H1 (cell line): ENCODE data around the gene ZSWIM6. TPM values are rescaled to one million over a fixed set of nuclear protein-coding genes. Genes with fewer than 3 reads are reported as not detected.

Experiments used
- CTCF ChIA-PET: fragments of 300-600 bp; sonication (Branson Sonifier 250); formaldehyde crosslinking; loops from one replicate; lab custom pipeline; 2021; ENCODE audit not compliant: partially characterized antibody; lab: Charles Lee
- POLR2A ChIA-PET: fragments of 300-600 bp; sonication (Branson Sonifier 250); formaldehyde crosslinking; loops from one replicate; lab custom pipeline; 2021; ENCODE audit warnings: inconsistent platforms; ENCODE audit not compliant: partially characterized antibody; lab: Charles Lee
- DNase-seq, 2 experiments: peaks; one replicate each; pipeline versions ENCODE4 v3.0.0 to v3.0.0-alpha.2; 2010 to 2022; ENCODE audit warnings: low spot score in 2 of 2, low read depth in 1 of 2, mixed read lengths in 1 of 2
- FAIRE-seq: peaks from 2 replicates; lab custom pipeline; 2011; peaks lifted over from hg19 to GRCh38; lab: Jason Lieb, UNC
- H2AFZ ChIP-seq: 2 replicates; pipeline ENCODE4 v1.8.1; 2012; ENCODE audit warnings: low read length, inconsistent platforms
- H2AK5ac ChIP-seq: 2 replicates; pipeline ENCODE4 v1.6.1; 2013; ENCODE audit warnings: low read depth, low read length
- H2BK120ac ChIP-seq: replicated peaks from 2 replicates; pipeline ENCODE3; 2013; ENCODE audit warnings: low read depth, low read length, inconsistent platforms
- H2BK12ac ChIP-seq: 2 replicates; pipeline ENCODE4 v1.6.1; 2013; ENCODE audit warnings: low read depth, low read length
- H2BK15ac ChIP-seq: 2 replicates; pipeline ENCODE4 v1.6.1; 2013; ENCODE audit warnings: low read length
- H2BK20ac ChIP-seq: 2 replicates; pipeline ENCODE4 v1.6.1; 2013; ENCODE audit warnings: low read length
- H2BK5ac ChIP-seq: 2 replicates; pipeline ENCODE4 v1.6.1; 2013; ENCODE audit warnings: low read depth, low read length
- H3K14ac ChIP-seq: 2 replicates; pipeline ENCODE4 v1.6.1; 2013; ENCODE audit warnings: inconsistent platforms; ENCODE audit not compliant: insufficient read length
- H3K18ac ChIP-seq: 2 replicates; pipeline ENCODE4 v1.6.1; 2013; ENCODE audit warnings: low read length; ENCODE audit errors: extremely low read depth
- H3K23ac ChIP-seq: 2 replicates; pipeline ENCODE4 v1.6.1; 2013; ENCODE audit warnings: inconsistent platforms; ENCODE audit not compliant: insufficient read length
- H3K23me2 ChIP-seq: 2 replicates; pipeline ENCODE4 v1.6.1; 2013; ENCODE audit warnings: low read depth, low read length
- H3K27ac ChIP-seq: 2 replicates; pipeline ENCODE4 v1.6.1; 2011; ENCODE audit warnings: low read depth, low read length, inconsistent platforms
- H3K27me3 ChIP-seq, 4 experiments: replicated peaks in 1 of 4; 1 replicate in 1 of 4; 2 replicates in 3 of 4; pipeline versions ENCODE4 v1.6.1 to v1.8.1; 2011 to 2013; ENCODE audit warnings: low read length in 3 of 4, mild to moderate bottlenecking in 3 of 4, inconsistent platforms in 2 of 4, mixed read lengths in 2 of 4, moderate library complexity in 1 of 4; ENCODE audit not compliant: control insufficient read depth in 3 of 4, insufficient read depth in 3 of 4; ENCODE audit errors: extremely low read depth in 1 of 4
- H3K36me3 ChIP-seq, 4 experiments: 2 replicates each; pipeline versions ENCODE4 v1.6.1 to v1.8.1; 2011 to 2013; ENCODE audit warnings: mild to moderate bottlenecking in 4 of 4, low read length in 3 of 4, moderate library complexity in 2 of 4, control low read depth in 1 of 4, inconsistent platforms in 1 of 4; ENCODE audit not compliant: insufficient read depth in 4 of 4, control insufficient read depth in 2 of 4
- H3K4ac ChIP-seq: replicated peaks from 2 replicates; pipeline ENCODE3; 2013; ENCODE audit warnings: low read length, low read depth, mixed read lengths, inconsistent platforms; ENCODE audit not compliant: insufficient read length
- H3K4me1 ChIP-seq, 4 experiments: replicated peaks in 1 of 4; 1 replicate in 1 of 4; 2 replicates in 3 of 4; pipeline versions ENCODE4 v1.6.1 to v1.8.1; 2011 to 2013; ENCODE audit warnings: low read length in 3 of 4, inconsistent platforms in 2 of 4, mixed read lengths in 1 of 4; ENCODE audit not compliant: insufficient read depth in 4 of 4, control insufficient read depth in 3 of 4
- H3K4me2 ChIP-seq, 2 experiments: 2 replicates each; pipeline versions ENCODE4 v1.6.1 to v1.8.1; 2011 to 2013; ENCODE audit warnings: low read depth in 2 of 2, low read length in 2 of 2, control low read depth in 1 of 2, inconsistent platforms in 1 of 2, mild to moderate bottlenecking in 1 of 2; ENCODE audit not compliant: insufficient read depth in 1 of 2
- H3K4me3 ChIP-seq, 4 experiments: fragments of 200-600, 300-600 bp in 1 of 4; sonication (generic), shearing (Covaris generic), sonication (Bioruptor Twin) in 1 of 4; 2 replicates each; pipeline versions ENCODE4 v1.5.1 to v1.8.1; 2011 to 2016; ENCODE audit warnings: low read length in 4 of 4, low read depth in 3 of 4, control low read depth in 2 of 4, inconsistent platforms in 2 of 4, mild to moderate bottlenecking in 2 of 4, mixed read lengths in 1 of 4, moderate library complexity in 1 of 4; ENCODE audit not compliant: insufficient read depth in 2 of 4; ENCODE audit errors: extremely low read depth in 1 of 4
- H3K56ac ChIP-seq: replicated peaks from 2 replicates; pipeline ENCODE3; 2013; ENCODE audit warnings: low read depth, mild to moderate bottlenecking, mixed read lengths, low read length, inconsistent platforms; ENCODE audit not compliant: insufficient read length
- H3K79me1 ChIP-seq: 2 replicates; pipeline ENCODE4 v1.6.1; 2013; ENCODE audit warnings: low read depth, low read length, control low read depth
- H3K79me2 ChIP-seq, 2 experiments: 2 replicates each; pipeline versions ENCODE4 v1.6.1 to v1.8.1; 2012 to 2013; ENCODE audit warnings: low read length in 2 of 2, mild to moderate bottlenecking in 2 of 2, inconsistent platforms in 1 of 2; ENCODE audit not compliant: insufficient read depth in 2 of 2, control insufficient read depth in 1 of 2
- H3K9ac ChIP-seq, 4 experiments: replicated peaks in 1 of 4; 1 replicate in 1 of 4; 2 replicates in 3 of 4; pipeline versions ENCODE4 v1.6.1 to v1.8.1; 2011 to 2013; ENCODE audit warnings: low read depth in 3 of 4, low read length in 3 of 4, control low read depth in 2 of 4, mild to moderate bottlenecking in 2 of 4, moderate library complexity in 2 of 4, inconsistent platforms in 1 of 4; ENCODE audit errors: extremely low read depth in 1 of 4
- H3K9me3 ChIP-seq, 2 experiments: 2 replicates each; pipeline versions ENCODE4 v1.6.1 to v1.8.1; 2012 to 2013; ENCODE audit warnings: mild to moderate bottlenecking in 2 of 2, moderate library complexity in 2 of 2, control low read depth in 1 of 2, inconsistent platforms in 1 of 2, low read depth in 1 of 2, low read length in 1 of 2, mixed read lengths in 1 of 2; ENCODE audit not compliant: insufficient read depth in 2 of 2
- H4K20me1 ChIP-seq, 2 experiments: replicated peaks in 1 of 2; 2 replicates each; pipeline versions ENCODE3 to v1.8.1; 2011 to 2013; ENCODE audit warnings: inconsistent platforms in 2 of 2, low read length in 2 of 2, mild to moderate bottlenecking in 1 of 2; ENCODE audit not compliant: insufficient read depth in 2 of 2, control insufficient read depth in 1 of 2
- H4K5ac ChIP-seq: 2 replicates; pipeline ENCODE4 v1.6.1; 2013; ENCODE audit warnings: low read length, low read depth, mixed read lengths, inconsistent platforms; ENCODE audit not compliant: insufficient read length
- H4K8ac ChIP-seq: 2 replicates; pipeline ENCODE4 v1.8.0; 2013; ENCODE audit warnings: mild to moderate bottlenecking, moderate library complexity, low read length, inconsistent platforms; ENCODE audit not compliant: insufficient read depth; ENCODE audit errors: extremely low read depth
- H4K91ac ChIP-seq: replicated peaks from 2 replicates; pipeline ENCODE3; 2013; ENCODE audit warnings: low read length, mixed read lengths, inconsistent platforms; ENCODE audit not compliant: insufficient read length
- SAP30 ChIP-seq: fragments of 300-600 bp; sonication (generic); IDR thresholded peaks from 2 replicates; pipeline ENCODE4 v1.7.1; 2012; ENCODE audit warnings: low read length, moderate library complexity, mild to moderate bottlenecking, inconsistent platforms; ENCODE audit not compliant: insufficient read depth, insufficient replicate concordance
- USF2 ChIP-seq: IDR thresholded peaks from 2 replicates; pipeline ENCODE4 v1.6.1; 2011; ENCODE audit warnings: low read length, improper control_type of control experiment
- WGBS, 2 experiments: shearing (Covaris generic) in 1 of 2; methylation state at CpG; one replicate each; pipeline versions ENCODE4 v1.1.6 to v1.1.7; 2013 to 2015; ENCODE audit warnings: low lambda C conversion rate in 2 of 2, mixed read lengths in 2 of 2, inconsistent platforms in 1 of 2, low coverage in 1 of 2, missing lambda C conversion rate in 1 of 2; ENCODE audit not compliant: insufficient replicate concordance in 2 of 2, insufficient coverage in 1 of 2, insufficient read length in 1 of 2; ENCODE audit errors: extremely low coverage in 1 of 2, missing lambda C conversion rate in 1 of 2; 5-methylcytosine and 5-hydroxymethylcytosine counted together
- polyA plus RNA-seq, 7 experiments: library from polyadenylated mRNA; depleted of rRNA in 3 of 7; stranded (reverse) in 5 of 7; unstranded in 2 of 7; fragments of >200 nt in 5 of 7; fragments of 200-250 nt in 2 of 7; gene quantifications; 1 replicate in 5 of 7; 2 replicates in 1 of 7; 4 replicates in 1 of 7; pipeline versions ENCODE4 v1.2.1 to v1.2.3, GENCODE V29; 2011 to 2013; ENCODE audit warnings: missing spikeins in 2 of 7, mixed read lengths in 2 of 7
- total RNA-seq: library from RNA; stranded (reverse); fragmentation: NEBNext Ultra II Directional; extraction: Animal tissue kit (Norgen Biotek cat#: 25700); gene quantifications from 2 replicates; pipeline ENCODE4 v1.2.1, GENCODE V29; 2021

Gene ZSWIM6
- total and polyA plus RNA-seq, 2 of the 8 experiments (the other 6 are each of a cell fraction or from before 2014, with no cell fraction given): 7.9 to 12.4 TPM

- no peak overlapping the region for H3K27ac ChIP-seq
- H2BK5ac ChIP-seq: no peak overlapping the region
- 0 out of 7 replicates have a peak overlapping the region, but pooled peaks of 1 of the 4 experiments have one; percentile 8 for H3K9ac ChIP-seq
- CTCF ChIA-PET: interaction anchor here (0.7 to 1.2 kb wide), 3 partner anchors 12 to 88 kb away, joined by 3 to 4 read pairs (median 4); no protein-coding TSS in a partner anchor
- no peak overlapping the region for H3K56ac ChIP-seq
- H3K4me1 ChIP-seq: peaks cover 0 to 4% (median 2%) of the 10 kb centered on the region in 4 experiments; a peak in 4 of 7 replicates
- no peak overlapping the region for H2BK20ac ChIP-seq
- H2BK120ac ChIP-seq: no peak overlapping the region
- no peaks in the 10 kb centered on the region for H3K23me2 ChIP-seq
- WGBS, 2 experiments: 53% methylated on average over 7 of the region's 12 CpGs; no CpG with 5 or more reads in 1 of the 2 experiments
- H3K23ac ChIP-seq: no peak overlapping the region
- no peak overlapping the region for H2AK5ac ChIP-seq
- H3K79me2 ChIP-seq: peaks cover 0 to 19% of the 10 kb centered on the region in 2 experiments; a peak in 2 of 4 replicates
- 0 out of 2 replicates have a peak overlapping the region, but pooled peaks have one; percentile 68 for H2BK12ac ChIP-seq
- 0 out of 8 replicates have a peak overlapping the region, but pooled peaks of 1 of the 4 experiments have one; percentile 22 for H3K4me3 ChIP-seq
- H4K5ac ChIP-seq: no peak overlapping the region
- peak overlapping the region; percentile 53 to 55; a peak in 2 of 4 replicates for H3K4me2 ChIP-seq
- H4K8ac ChIP-seq: no peak overlapping the region
- H3K18ac ChIP-seq: no peak overlapping the region; the same call in 1 of the 2 replicates
- no peak overlapping the region for H3K14ac ChIP-seq
- DNase-seq (no peak), FAIRE-seq (peak; percentile 57)
- H2BK15ac ChIP-seq: no peak overlapping the region
- H3K9me3 ChIP-seq: no peaks in the 10 kb centered on the region
- H3K79me1 ChIP-seq: peaks cover 2% of the 10 kb centered on the region; the same call in 1 of the 2 replicates
- no peaks in the 10 kb centered on the region for H3K36me3 ChIP-seq
- POLR2A ChIA-PET: interaction anchor here (1.0 kb wide), 1 partner anchor 11 kb away, joined by 3 read pairs; no protein-coding TSS in a partner anchor
- no peaks in the 10 kb centered on the region for H4K20me1 ChIP-seq
- 0 out of 2 replicates have a peak, but pooled peaks have one; percentile 16 for TF ChIP-seq USF2
- TF ChIP-seq SAP30: no peak
- peak overlapping the region; percentile 75; the same call in 1 of the 2 replicates for H2AFZ ChIP-seq
- no peak overlapping the region for H4K91ac ChIP-seq
- H3K4ac ChIP-seq: no peak overlapping the region
- no peaks in the 10 kb centered on the region for H3K27me3 ChIP-seq
Measured at GRCh38 chr5:61455179-61456006, 123.3 kb downstream of the ZSWIM6 start.
